ENCODE measurements around the gene C2orf42. TPM values are rescaled to one million over a fixed set of nuclear protein-coding genes. Genes with fewer than 3 reads are reported as not detected.
"Not testable (repeated sequence)": the region's sequence is repeated elsewhere in the genome, so short reads cannot be mapped to it uniquely, and the experiment has no call there.

The C2orf42 gene
- 10 to 100 TPM; 26.0 to 27.9 TPM for total RNA-seq

DNA sequence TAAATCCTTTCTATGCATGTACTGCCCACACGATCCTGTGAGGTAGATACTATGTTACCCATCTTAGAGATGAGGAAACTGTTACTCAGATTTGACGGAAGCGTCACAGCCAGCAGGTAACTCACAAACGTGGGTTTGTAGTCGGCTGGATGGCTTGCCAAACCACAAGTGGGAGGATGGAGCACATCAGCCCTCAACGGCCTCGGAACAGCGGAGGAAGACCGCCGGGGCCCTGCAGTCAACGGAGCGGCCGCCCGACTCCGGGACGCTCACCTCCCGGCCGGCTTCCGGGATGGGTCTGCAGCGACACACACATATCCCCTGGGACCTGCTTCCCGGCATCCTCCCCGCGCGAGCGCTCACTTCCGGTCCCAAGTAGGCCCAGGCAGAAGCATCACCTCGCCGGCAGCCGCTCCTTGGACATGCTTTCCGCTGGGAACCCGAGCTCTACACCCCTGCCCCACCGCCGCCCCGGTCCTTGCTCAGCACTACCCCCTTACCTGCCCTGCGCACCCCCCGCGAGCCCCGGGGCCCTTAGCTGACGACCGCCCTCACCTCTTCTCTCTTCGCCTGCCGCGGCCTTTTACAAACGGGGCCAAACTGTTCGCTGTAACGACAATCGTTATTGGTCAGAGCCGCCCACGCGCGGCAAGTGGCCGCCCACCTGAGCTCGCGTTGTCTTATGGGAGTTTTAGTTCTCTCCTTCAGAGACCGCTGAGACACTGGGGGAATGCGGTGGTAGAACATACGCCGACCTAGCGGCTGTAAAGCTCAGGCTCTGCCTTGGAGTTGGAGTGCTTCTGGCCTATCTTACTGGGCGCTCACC lies at the start of gene C2orf42:
TSS of gene C2orf42 (minus strand) at position 602 of the 826 bp plus-strand sequence. CDS start 9,034 bp downstream, outside the sequence.
- H3K4me1 Mint-ChIP-seq: peaks cover 24% of the 10 kb centered on the region
- no peaks in the 10 kb centered on the region for H3K9me3 Mint-ChIP-seq
- peaks cover 2% of the 10 kb centered on the region for H3K27me3 Mint-ChIP-seq
- H3K4me3 Mint-ChIP-seq: peak within 1 kb of the TSS; percentile 85
- DNase-seq: peak; percentile 97
- ChIA-PET CTCF (interaction anchor here (0.6 to 1.5 kb wide), 10 partner anchors 9 to 276 kb away, joined by 3 to 9 read pairs (median 4); partner anchors contain the start of genes FAM136A and PCYOX1), POLR2A (interaction anchor here (0.6 to 1.3 kb wide), 6 partner anchors 9 to 120 kb away, joined by 3 to 6 read pairs (median 4); partner anchors contain the start of genes PCYOX1 and SNRPG)
- H3K36me3 Mint-ChIP-seq (ENCODE audit: low read depth): peaks cover 5% of the 10 kb centered on the region
- peak within 1 kb of the TSS; percentile 96 for H3K27ac Mint-ChIP-seq

DNA sequence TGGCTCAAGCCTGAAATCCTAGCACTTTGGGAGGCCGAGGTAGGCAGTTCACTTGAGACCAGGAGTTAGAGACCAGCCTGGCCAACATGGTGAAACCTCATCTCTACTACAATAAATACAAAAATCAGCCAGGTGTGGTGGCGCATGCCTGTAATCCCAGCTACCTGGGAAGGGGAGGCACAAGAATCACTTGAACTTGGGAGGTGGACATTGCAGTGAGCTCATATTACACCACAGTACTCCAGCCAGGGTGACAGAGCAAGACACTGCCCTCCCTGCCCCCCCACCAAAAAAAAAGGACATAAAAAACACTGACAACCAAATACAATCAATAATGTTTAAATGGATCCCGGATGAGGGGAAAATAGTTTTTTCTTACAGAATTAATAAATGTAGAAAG lies 49.8 kb upstream of the C2orf42 start:
- peaks cover 34% of the 10 kb centered on the region for H3K36me3 Mint-ChIP-seq (ENCODE audit: low read depth)
- H3K27me3 Mint-ChIP-seq: no peaks in the 10 kb centered on the region
- H3K4me1 Mint-ChIP-seq: peaks cover 37% of the 10 kb centered on the region
- ChIA-PET CTCF (interaction anchor here (1.0 to 1.6 kb wide), 3 partner anchors 9 to 326 kb away, joined by 3 to 4 read pairs (median 3); partner anchors contain the start of gene MXD1), POLR2A (no interaction called here)
- no peak overlapping the region for H3K4me3 Mint-ChIP-seq
- no peak overlapping the region for H3K27ac Mint-ChIP-seq
- DNase-seq: no peak
- no peaks in the 10 kb centered on the region for H3K9me3 Mint-ChIP-seq

DNA sequence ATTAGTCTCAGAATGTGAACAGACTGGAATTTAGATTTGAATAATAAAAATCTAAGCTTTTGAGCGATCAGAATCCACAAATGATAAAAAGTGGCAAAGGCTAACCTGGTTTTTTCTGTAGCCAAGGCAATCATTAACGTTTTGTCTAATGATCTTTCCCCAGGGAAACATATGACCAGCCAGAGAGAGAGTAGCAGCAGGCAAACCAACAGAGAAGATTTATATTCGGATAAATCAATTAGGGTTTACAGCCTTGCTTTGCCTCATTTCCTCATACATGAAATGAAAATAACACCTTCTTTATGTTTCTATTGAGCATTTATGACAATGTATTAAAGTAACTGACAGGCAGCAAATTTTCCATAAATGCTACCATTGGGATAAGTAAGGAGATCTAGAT lies 43.1 kb upstream of the C2orf42 start:
- Mint-ChIP-seq H3K4me1 (no peaks in the 10 kb centered on the region), H3K9me3 (no peaks in the 10 kb centered on the region), H3K4me3 (no peak overlapping the region), H3K36me3 (ENCODE audit: low read depth) (peaks cover 40% of the 10 kb centered on the region), H3K27me3 (no peaks in the 10 kb centered on the region), H3K27ac (no peak overlapping the region)
- ChIA-PET CTCF (interaction anchor here (0.8 to 1.4 kb wide), 2 partner anchors 12 to 13 kb away, joined by 3 to 5 read pairs; no protein-coding TSS in a partner anchor), POLR2A (no interaction called here)
- no peak for DNase-seq

DNA sequence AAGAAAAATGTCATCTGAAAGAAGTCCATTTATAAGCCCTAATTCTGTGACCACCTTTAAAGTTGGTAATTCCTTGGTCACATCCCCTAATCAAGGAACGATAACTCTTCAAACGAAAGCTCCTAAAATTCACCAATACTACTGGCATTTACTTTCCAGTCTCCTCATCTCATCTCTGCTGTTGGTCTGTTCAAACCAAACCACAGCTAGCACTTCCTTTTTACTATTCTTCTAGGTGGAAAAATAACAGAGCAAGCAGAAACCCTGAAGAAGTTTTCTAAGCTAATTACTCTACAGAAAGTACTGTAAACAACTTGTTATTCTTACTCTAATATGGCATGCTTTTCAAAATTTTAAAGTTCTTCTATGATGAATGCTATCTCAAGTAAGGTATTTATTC lies 36.0 kb upstream of the C2orf42 start:
- no peak for DNase-seq
- Mint-ChIP-seq H3K4me1 (peaks cover 9% of the 10 kb centered on the region), H3K27me3 (no peaks in the 10 kb centered on the region), H3K4me3 (no peak overlapping the region), H3K36me3 (ENCODE audit: low read depth) (peaks cover 58% of the 10 kb centered on the region), H3K9me3 (no peaks in the 10 kb centered on the region), H3K27ac (no peak overlapping the region)
- CTCF ChIA-PET: interaction anchor here (1.1 to 1.8 kb wide), 4 partner anchors 10 to 315 kb away, joined by 3 to 4 read pairs (median 3); no protein-coding TSS in a partner anchor
- POLR2A ChIA-PET: no interaction called here

DNA sequence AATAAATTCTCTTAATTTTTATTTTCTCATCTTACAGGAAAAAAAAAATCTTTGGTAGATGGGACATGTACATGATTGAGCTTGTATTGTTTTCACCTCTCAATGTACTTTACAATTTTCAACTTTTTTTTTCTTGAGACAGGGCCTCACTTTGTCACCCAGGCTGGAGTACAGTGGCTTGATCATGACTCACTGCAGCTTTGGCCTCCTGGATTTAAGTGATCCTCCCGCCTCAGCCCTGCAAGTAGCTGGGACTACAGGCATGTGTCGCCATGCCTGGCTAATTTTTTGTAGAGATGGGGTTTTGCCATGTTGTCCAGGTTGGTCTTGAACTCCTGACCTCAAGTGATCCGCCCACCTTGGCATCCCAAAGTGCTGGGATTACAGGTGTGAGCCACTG lies 32.5 kb upstream of the C2orf42 start:
- not testable (repeated sequence) for H3K27me3 Mint-ChIP-seq, H3K4me3 Mint-ChIP-seq, H3K27ac Mint-ChIP-seq, DNase-seq, H3K9me3 Mint-ChIP-seq
- POLR2A ChIA-PET: interaction anchor here (0.6 kb wide), 1 partner anchor 70 kb away, joined by 3 read pairs; the partner anchor contains the start of gene SNRPG
- Mint-ChIP-seq H3K36me3 (ENCODE audit: low read depth) (peaks cover 57% of the 10 kb centered on the region), H3K4me1 (peaks cover 19% of the 10 kb centered on the region)
- CTCF ChIA-PET: interaction anchor here (0.7 kb wide), 2 partner anchors 21 to 1652 kb away, joined by 3 read pairs; no protein-coding TSS in a partner anchor

DNA sequence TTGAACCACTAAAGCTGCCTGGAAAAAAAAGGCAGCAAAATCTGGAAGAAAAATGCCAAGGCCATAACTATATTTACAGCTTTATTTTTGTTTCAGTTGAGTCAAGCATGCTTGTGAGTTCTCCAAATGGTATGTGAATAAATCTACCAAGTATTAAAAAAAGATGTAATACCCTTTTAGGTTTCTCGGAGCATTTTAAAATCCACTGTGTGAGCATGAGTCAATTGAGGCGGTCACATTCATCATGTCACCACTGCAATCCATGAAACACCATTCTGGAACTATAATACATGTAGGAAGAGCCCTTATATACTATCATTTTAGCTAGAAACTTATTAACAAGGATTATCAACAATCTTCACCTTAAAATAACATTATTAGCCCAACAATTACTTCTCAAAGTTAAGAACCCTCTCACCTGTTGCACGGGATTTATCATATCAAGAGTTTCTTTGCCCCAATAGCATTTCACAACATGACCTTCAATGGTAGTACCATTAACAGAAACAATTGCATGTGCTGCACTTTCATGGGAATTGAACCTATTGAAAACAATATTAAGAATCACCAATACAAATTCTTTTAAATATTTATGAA lies 24.2 kb upstream of the C2orf42 start:
- Mint-ChIP-seq H3K4me3 (no peak overlapping the region), H3K27ac (no peak overlapping the region), H3K9me3 (no peaks in the 10 kb centered on the region), H3K27me3 (no peaks in the 10 kb centered on the region), H3K36me3 (ENCODE audit: low read depth) (peaks cover 57% of the 10 kb centered on the region), H3K4me1 (peaks cover 24% of the 10 kb centered on the region)
- POLR2A ChIA-PET: no interaction called here
- DNase-seq: no peak
- CTCF ChIA-PET: interaction anchor here (0.6 to 0.9 kb wide), 3 partner anchors 25 to 186 kb away, joined by 3 read pairs; no protein-coding TSS in a partner anchor

DNA sequence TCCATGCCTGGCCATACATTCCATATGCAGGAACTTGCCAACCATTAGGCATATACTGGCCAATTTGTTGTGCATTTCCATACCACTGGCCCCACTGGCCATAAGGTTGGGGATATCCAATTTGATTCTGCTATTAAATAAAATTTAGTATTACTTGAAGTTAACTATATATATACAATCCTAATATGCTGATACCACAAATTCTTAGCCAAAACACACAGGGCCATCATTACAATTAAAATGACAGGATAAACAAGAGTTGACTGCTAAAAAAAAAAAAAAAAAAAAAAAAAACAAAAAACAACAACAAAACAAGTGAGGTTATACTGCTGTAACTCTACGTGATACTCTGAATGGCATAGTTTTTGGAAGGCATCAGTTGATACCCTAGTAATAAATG lies 23.5 kb upstream of the C2orf42 start:
- POLR2A ChIA-PET: no interaction called here
- Mint-ChIP-seq H3K27me3 (no peaks in the 10 kb centered on the region), H3K36me3 (ENCODE audit: low read depth) (peaks cover 55% of the 10 kb centered on the region), H3K4me3 (no peak overlapping the region), H3K27ac (no peak overlapping the region), H3K4me1 (peaks cover 24% of the 10 kb centered on the region), H3K9me3 (no peaks in the 10 kb centered on the region)
- DNase-seq: no peak
- CTCF ChIA-PET: interaction anchor here (0.5 to 0.9 kb wide), 3 partner anchors 25 to 41 kb away, joined by 3 read pairs; no protein-coding TSS in a partner anchor

DNA sequence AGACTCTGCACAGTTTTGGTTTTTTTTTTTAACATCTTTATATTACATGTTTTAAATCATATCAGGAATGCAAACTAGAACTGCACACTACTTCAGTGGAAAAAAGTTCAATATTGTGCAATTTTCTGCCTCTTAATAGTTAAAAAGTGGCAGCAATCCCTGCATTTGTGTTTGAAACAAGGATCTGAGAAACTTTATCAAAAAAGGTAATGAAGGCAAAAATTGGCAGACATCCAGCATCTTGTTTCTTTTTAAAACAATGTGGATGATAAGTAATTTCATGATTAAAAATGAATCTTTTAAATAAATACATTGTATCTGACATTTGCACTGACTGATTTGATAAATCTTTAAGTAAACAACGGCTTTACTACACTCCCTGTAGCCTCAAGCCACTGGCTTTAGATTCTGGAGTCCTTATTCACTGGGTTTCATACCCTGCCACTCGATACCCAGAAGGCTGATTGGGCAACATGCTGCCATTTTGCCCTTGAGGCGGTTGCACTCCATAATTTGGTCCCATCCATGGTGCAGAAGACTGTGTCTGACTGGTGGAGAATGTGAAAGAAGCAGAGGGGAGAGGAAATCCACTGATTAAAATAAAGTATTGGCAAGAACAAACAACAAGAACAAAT lies 21.6 kb upstream of the C2orf42 start:
- POLR2A ChIA-PET: no interaction called here

DNA sequence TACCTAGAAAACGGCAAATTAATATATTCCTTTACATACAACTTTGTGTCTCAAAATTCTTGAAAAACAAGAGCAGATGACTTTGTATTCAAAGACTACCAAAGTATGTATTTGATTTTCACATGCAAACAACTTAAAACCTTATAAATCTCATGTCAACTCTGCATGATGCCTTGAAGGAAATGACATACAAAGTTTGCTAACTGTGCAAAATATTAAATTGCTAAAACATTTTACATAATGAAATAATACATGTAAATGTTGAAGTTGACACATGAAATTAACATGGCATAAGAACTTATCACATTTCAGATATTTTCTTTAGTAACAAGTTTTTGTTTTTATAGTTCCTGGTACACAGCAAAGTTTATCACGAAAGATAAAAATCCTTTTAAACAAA lies 20.8 kb upstream of the C2orf42 start:
- POLR2A ChIA-PET: no interaction called here
- Mint-ChIP-seq H3K36me3 (ENCODE audit: low read depth) (peaks cover 34% of the 10 kb centered on the region), H3K9me3 (no peaks in the 10 kb centered on the region), H3K27me3 (no peaks in the 10 kb centered on the region), H3K4me3 (no peak overlapping the region), H3K27ac (no peak overlapping the region), H3K4me1 (peaks cover 13% of the 10 kb centered on the region)
- CTCF ChIA-PET: interaction anchor here (1.0 kb wide), 1 partner anchor 15 kb away, joined by 3 read pairs; no protein-coding TSS in a partner anchor
- DNase-seq: no peak

More for the DNA sequence above, 21.6 kb upstream of the C2orf42 start:
- no peaks in the 10 kb centered on the region for H3K27me3 Mint-ChIP-seq
- H3K4me3 Mint-ChIP-seq: no peak overlapping the region
- H3K36me3 Mint-ChIP-seq (ENCODE audit: low read depth): peaks cover 37% of the 10 kb centered on the region
- CTCF ChIA-PET: interaction anchor here (0.8 kb wide), 1 partner anchor 29 kb away, joined by 3 read pairs; no protein-coding TSS in a partner anchor
- no peak overlapping the region for H3K27ac Mint-ChIP-seq
- peaks cover 13% of the 10 kb centered on the region for H3K4me1 Mint-ChIP-seq
- no peak for DNase-seq
- H3K9me3 Mint-ChIP-seq: no peaks in the 10 kb centered on the region

DNA sequence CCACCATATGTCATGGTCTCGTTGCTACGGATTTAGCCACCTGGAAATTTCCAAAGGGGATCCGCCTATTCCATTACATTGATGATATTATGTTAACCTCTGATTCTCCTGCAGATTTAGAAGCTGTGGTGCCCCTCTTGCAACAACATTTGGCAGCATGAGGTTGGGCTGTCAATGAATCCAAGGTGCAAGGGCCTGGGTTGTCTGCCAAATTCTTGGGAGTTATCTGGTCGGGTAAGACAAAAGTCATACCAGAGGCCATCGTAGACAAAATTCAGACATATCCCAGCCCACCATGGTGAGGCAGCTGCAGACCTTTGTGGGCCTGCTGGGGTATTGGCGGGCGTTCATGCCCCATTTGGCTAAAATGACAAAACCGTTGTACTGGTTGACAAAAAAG lies 13.6 kb upstream of the C2orf42 start:
- DNase-seq: no peak
- Mint-ChIP-seq H3K4me1 (no peaks in the 10 kb centered on the region), H3K36me3 (ENCODE audit: low read depth) (no peaks in the 10 kb centered on the region), H3K4me3 (no peak overlapping the region), H3K27ac (no peak overlapping the region), H3K9me3 (no peaks in the 10 kb centered on the region), H3K27me3 (no peaks in the 10 kb centered on the region)
- POLR2A ChIA-PET: no interaction called here
- CTCF ChIA-PET: no interaction called here

DNA sequence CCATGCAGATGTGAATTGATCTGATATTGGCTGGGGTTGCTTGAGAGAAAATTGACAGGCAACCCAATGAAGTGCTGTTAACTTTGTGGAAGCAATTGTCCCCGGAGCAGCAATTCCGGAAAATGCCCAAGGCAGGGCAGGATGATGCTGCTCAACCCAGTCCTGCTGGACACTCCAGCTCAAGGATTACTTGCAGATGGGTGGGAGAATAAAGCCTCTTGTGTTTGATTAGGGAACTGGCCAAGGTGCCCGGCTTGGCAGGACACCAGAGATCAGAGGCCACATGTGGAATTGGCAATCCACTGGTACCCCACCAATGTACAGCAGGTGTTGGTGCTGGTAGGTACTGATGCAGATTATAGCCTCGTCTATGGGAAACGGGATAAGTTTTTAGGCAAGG lies 12.3 kb upstream of the C2orf42 start:
- CTCF ChIA-PET: interaction anchor here (1.2 kb wide), 1 partner anchor 10 kb away, joined by 3 read pairs; no protein-coding TSS in a partner anchor
- H3K4me3 Mint-ChIP-seq: no peak overlapping the region
- POLR2A ChIA-PET: no interaction called here
- no peaks in the 10 kb centered on the region for H3K27me3 Mint-ChIP-seq
- H3K4me1 Mint-ChIP-seq: no peaks in the 10 kb centered on the region
- no peaks in the 10 kb centered on the region for H3K9me3 Mint-ChIP-seq
- no peaks in the 10 kb centered on the region for H3K36me3 Mint-ChIP-seq (ENCODE audit: low read depth)
- DNase-seq: no peak
- no peak overlapping the region for H3K27ac Mint-ChIP-seq

DNA sequence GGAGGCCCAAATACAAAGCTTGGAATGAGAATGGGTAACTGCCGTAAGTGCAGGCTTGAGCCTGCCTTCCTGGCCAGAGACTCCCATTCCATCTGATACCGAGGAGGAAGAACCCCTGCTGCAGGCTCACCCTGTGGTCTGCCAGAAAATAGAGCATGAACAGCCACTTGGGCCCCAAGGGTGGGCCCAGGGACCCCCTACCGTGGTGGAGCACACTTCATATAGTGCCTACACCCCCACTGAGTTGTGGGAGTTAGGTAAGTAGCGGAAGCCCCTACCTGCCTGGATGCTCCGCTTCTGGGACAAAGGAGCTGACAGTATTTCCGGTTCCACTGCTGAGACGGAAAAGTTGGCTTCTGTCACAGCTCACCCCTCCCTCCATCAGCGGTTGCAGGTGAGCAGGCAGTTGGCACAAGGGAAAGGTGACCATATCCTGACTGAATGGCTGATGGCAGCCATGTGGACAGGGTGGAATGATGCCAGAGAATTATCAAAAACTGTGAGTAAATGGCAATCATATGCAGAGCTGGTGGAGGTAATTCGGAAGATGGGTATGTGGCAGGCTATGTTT lies 11.5 kb upstream of the C2orf42 start:
- Mint-ChIP-seq H3K4me3 (no peak overlapping the region), H3K27me3 (no peaks in the 10 kb centered on the region), H3K27ac (no peak overlapping the region), H3K36me3 (ENCODE audit: low read depth) (no peaks in the 10 kb centered on the region), H3K9me3 (no peaks in the 10 kb centered on the region), H3K4me1 (no peaks in the 10 kb centered on the region)
- CTCF ChIA-PET: interaction anchor here (0.6 to 1.2 kb wide), 2 partner anchors 9 to 321 kb away, joined by 3 read pairs; no protein-coding TSS in a partner anchor
- DNase-seq: no peak
- POLR2A ChIA-PET: no interaction called here
